GM12872 (cell line): Measurements from ENCODE around the gene SOX10.

Source experiments
- CTCF ChIP-seq: IDR thresholded peaks from 3 replicates; pipeline ENCODE4 v1.5.1; 2011; ENCODE audit warnings: low read depth, mild to moderate bottlenecking, low read length, moderate library complexity; ENCODE audit not compliant: insufficient read depth

Gene SOX10

DNA sequence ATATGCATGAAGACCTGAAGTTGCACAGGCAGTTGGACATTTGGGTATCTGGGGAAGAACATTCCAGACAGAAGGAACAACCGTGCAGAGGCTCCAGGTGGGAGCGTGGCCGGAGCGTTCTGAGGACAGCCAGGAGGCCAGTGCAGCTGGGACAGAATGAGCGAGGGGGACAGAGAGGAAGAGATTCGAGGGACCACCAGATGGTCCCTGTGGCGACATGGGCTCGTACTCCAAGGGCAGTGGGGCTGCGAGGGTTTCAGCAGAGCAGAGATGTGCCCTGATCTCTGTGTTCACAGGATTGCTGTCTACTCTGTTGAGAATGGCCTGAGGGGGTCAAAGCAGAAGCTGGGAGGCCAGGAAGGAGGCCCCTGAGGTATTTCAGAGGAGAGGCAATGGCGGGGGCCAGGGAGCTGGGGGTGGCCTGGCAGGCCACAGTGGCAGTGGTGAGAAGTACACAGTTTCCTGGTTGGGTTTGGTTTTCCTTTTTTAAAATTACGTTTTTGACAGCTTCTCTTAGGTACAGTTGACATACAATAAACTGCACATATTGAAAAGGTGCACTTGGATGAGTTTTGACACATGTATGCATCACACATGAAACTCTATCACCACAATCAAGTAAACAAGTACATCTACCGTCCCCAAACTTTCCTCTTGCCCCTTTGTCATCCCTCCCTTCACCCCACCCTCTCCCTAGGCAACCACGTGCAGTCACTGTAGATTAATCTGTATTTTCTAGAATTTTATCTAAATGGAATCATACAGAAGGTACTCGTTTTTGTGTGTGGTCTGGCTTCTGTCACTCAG is 24.8 kb upstream of the SOX10 start:
- TF ChIP-seq CTCF = no peak

DNA sequence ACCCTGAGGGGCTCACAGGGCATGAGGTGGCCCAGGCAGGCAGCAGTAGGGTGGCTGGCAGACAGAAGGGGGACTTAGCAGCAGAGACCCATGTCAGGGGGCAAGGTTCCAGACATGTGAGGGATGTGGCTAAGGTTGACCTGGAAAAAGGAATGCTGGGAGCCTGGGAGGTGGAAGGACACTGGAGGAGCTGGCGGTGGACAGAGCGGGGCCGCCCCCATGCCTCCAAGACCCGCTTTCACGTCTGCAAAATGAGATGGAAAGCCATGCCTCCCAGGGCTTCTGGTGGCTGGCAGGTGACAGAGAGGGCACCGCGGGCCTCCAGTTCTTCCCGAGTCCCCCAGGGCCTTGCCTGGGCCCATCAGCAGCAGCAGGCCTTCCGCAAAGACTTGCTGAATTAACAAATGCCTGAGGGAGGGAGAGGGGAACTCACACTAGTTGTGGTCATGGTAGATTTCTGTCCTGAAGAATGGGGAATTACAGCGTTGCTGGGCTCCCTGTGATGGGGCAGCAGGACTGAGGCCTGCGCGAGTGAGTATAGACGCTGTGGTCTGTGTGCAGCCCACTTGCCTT is 23.1 kb upstream of the SOX10 start:
- no peak for TF ChIP-seq CTCF

- no peak for TF ChIP-seq CTCF
Measured at GRCh38 chr22:38006906-38007305, 22.6 kb upstream of the SOX10 start.

DNA sequence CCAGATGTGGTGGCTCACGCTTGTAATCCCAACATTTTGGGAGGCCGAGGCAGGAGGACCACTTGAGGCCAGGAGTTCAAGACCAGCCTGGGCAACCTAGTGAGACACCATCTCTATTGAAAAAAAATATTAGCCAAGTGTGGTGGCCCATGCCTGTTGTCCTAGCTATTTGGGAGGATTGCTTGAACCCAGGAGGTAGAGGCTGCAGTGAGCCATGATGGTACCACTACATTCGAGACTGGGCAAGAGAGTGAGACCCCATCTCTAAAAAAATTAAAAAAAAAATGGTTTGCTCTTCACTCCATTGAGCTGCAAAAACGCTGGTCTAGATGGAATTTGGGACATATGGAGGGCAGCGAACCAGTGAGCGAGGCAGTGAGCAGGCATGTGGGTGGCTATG is 21.6 kb upstream of the SOX10 start:
- TF ChIP-seq CTCF = no peak

DNA sequence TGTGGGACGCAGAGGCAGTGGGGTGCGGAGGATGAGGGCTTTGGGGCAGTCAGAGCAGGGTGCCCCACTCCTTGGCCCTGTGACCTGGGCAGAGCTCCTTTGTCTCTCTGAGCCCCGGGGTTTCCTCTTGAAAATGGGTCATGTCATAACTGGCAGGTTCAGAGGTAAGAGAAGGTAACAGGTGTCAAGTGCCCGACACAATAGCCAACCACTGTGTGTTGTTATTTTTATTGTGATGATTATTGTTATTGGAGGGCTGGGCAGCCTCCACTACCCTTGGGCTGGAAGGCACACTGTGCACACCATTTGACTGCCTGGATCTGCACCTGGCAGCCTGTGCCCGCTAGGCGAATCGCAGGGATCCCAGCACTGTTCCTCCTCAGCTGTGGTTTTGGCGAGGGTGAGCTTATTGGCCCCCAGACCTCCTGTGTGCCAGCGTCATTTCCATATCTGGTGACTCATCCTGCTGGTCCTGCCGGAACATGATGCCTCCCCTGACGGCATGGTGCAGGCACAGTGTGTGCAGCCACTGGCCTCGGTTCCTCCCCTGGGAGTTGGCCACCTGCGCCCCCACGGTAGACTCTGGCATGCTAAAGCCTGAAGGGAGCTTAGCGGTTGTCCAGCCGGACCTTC is 15.4 kb upstream of the SOX10 start:
- no peak for TF ChIP-seq CTCF

GRCh38 chr22:37999236-37999635 is 14.9 kb upstream of the SOX10 start:
- TF ChIP-seq CTCF = no peak

DNA sequence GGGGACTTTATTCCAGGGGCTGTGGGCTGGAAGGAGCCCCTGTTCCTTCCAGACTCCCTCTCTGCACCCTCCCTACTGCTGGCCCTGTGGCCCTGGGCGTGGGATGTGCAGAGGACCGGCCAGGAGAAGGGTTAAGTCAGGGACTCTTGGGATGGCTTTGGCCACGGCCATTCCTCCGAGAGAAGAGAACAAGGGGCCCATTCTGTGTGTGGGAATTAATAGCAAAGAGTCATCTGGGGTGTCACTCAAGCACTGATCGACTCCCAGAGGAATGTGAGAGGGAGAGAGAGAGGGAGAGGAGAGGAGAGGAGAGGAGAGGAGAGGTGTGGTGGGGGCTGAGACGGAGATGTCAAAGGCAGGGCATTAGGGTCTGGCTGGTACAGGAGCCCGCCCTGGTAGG is 14.2 kb upstream of the SOX10 start:
- TF ChIP-seq CTCF = no peak
